ENCODE results near the gene C1orf174.

Gene C1orf174

GRCh38 chr1:3929126-3929525 is 29.1 kb upstream of the C1orf174 start:
- Histone ChIP-seq H3K79me2 (ENCODE audit: low read length) (no peaks in the 10 kb centered on the region), H3K27me3 (ENCODE audit: low read depth, low read length) (peaks cover 3% of the 10 kb centered on the region; the same call in 1 of the 2 replicates), H3K4me1 (ENCODE audit: low read length) (no peaks in the 10 kb centered on the region), H3K9me3 (ENCODE audit: insufficient read depth, low read length) (no peaks in the 10 kb centered on the region), H3K27ac (ENCODE audit: low read length) (no peak overlapping the region), H2AFZ (ENCODE audit: low read depth, low read length) (no peak overlapping the region), H3K4me3 (ENCODE audit: low read length) (no peak overlapping the region), H3K36me3 (replicated peaks; ENCODE audit: low read depth, low read length) (no peaks in the 10 kb centered on the region), H3K4me2 (ENCODE audit: low read length) (no peak overlapping the region), H4K20me1 (ENCODE audit: insufficient read depth, low read length) (no peaks in the 10 kb centered on the region), H3K9ac (ENCODE audit: low read length) (no peak overlapping the region)
- TF ChIP-seq CTCF (IDR thresholded peaks at IDR 0.05; ENCODE audit: low read depth, low read length) = no peak
- TF ChIP-seq EZH2phosphoT487 (IDR thresholded peaks at IDR 0.05; ENCODE audit: low read depth) = no peak

- H3K9ac ChIP-seq (ENCODE audit: low read length) = no peak overlapping the region
- H3K27me3 ChIP-seq (ENCODE audit: low read depth, low read length) = peaks cover 1% of the 10 kb centered on the region; the same call in 1 of the 2 replicates
- TF ChIP-seq EZH2phosphoT487 (IDR thresholded peaks at IDR 0.05; ENCODE audit: low read depth) = no peak
- TF ChIP-seq CTCF (IDR thresholded peaks at IDR 0.05; ENCODE audit: low read depth, low read length) = no peak
- H2AFZ ChIP-seq (ENCODE audit: low read depth, low read length) = no peak overlapping the region
- H3K4me1 ChIP-seq (ENCODE audit: low read length) = no peaks in the 10 kb centered on the region
- no peak overlapping the region for H3K27ac ChIP-seq (ENCODE audit: low read length)
- no peak overlapping the region for H3K4me3 ChIP-seq (ENCODE audit: low read length)
- H3K9me3 ChIP-seq (ENCODE audit: insufficient read depth, low read length) = no peaks in the 10 kb centered on the region
- no peaks in the 10 kb centered on the region for H3K36me3 ChIP-seq (replicated peaks; ENCODE audit: low read depth, low read length)
- H3K79me2 ChIP-seq (ENCODE audit: low read length) = no peaks in the 10 kb centered on the region
- H3K4me2 ChIP-seq (ENCODE audit: low read length) = no peak overlapping the region
- no peaks in the 10 kb centered on the region for H4K20me1 ChIP-seq (ENCODE audit: insufficient read depth, low read length)
Observed at GRCh38 chr1:3928586-3928985, 28.5 kb upstream of the C1orf174 start.

GRCh38 chr1:3926956-3927355 is 26.9 kb upstream of the C1orf174 start:
- H3K9ac ChIP-seq (ENCODE audit: low read length) = no peak overlapping the region
- no peak overlapping the region for H3K4me2 ChIP-seq (ENCODE audit: low read length)
- no peaks in the 10 kb centered on the region for H3K9me3 ChIP-seq (ENCODE audit: insufficient read depth, low read length)
- H2AFZ ChIP-seq (ENCODE audit: low read depth, low read length) = no peak overlapping the region
- TF ChIP-seq EZH2phosphoT487 (IDR thresholded peaks at IDR 0.05; ENCODE audit: low read depth) (no peak), CTCF (IDR thresholded peaks at IDR 0.05; ENCODE audit: low read depth, low read length) (no peak)
- no peaks in the 10 kb centered on the region for H3K27me3 ChIP-seq (ENCODE audit: low read depth, low read length)
- H3K4me3 ChIP-seq (ENCODE audit: low read length) = no peak overlapping the region
- no peaks in the 10 kb centered on the region for H3K79me2 ChIP-seq (ENCODE audit: low read length)
- peaks cover 13% of the 10 kb centered on the region for H3K4me1 ChIP-seq (ENCODE audit: low read length)
- H3K36me3 ChIP-seq (replicated peaks; ENCODE audit: low read depth, low read length) = no peaks in the 10 kb centered on the region
- no peak overlapping the region for H3K27ac ChIP-seq (ENCODE audit: low read length)
- no peaks in the 10 kb centered on the region for H4K20me1 ChIP-seq (ENCODE audit: insufficient read depth, low read length)

GRCh38 chr1:3925762-3926161 is 25.7 kb upstream of the C1orf174 start:
- no peaks in the 10 kb centered on the region for H3K27me3 ChIP-seq (ENCODE audit: low read depth, low read length)
- H3K9ac ChIP-seq (ENCODE audit: low read length) = no peak overlapping the region
- peaks cover 14% of the 10 kb centered on the region for H3K4me1 ChIP-seq (ENCODE audit: low read length)
- no peak overlapping the region for H3K27ac ChIP-seq (ENCODE audit: low read length)
- H3K79me2 ChIP-seq (ENCODE audit: low read length) = no peaks in the 10 kb centered on the region
- H3K4me3 ChIP-seq (ENCODE audit: low read length) = no peak overlapping the region
- H4K20me1 ChIP-seq (ENCODE audit: insufficient read depth, low read length) = no peaks in the 10 kb centered on the region
- TF ChIP-seq EZH2phosphoT487 (IDR thresholded peaks at IDR 0.05; ENCODE audit: low read depth) (no peak), CTCF (IDR thresholded peaks at IDR 0.05; ENCODE audit: low read depth, low read length) (no peak)
- H2AFZ ChIP-seq (ENCODE audit: low read depth, low read length) = no peak overlapping the region
- H3K4me2 ChIP-seq (ENCODE audit: low read length) = no peak overlapping the region
- no peaks in the 10 kb centered on the region for H3K9me3 ChIP-seq (ENCODE audit: insufficient read depth, low read length)
- no peaks in the 10 kb centered on the region for H3K36me3 ChIP-seq (replicated peaks; ENCODE audit: low read depth, low read length)
